HEK293 (cell line): ENCODE data around the gene EEF2.

Source experiments
- CTCF ChIP-seq: fragments of 450-650 bp; formaldehyde crosslinking; IDR thresholded peaks from 2 replicates; pipeline ENCODE4 v1.5.1; 2016; ENCODE audit warnings: missing biosample characterization, missing genetic modification characterization
- TCF7L2 ChIP-seq: IDR thresholded peaks from 2 replicates; pipeline ENCODE4 v1.6.1; 2011; ENCODE audit warnings: low read depth, mild to moderate bottlenecking, inconsistent platforms, low read length, moderate library complexity, borderline replicate concordance
- ZEB2 ChIP-seq: fragments of 450-650 bp; formaldehyde crosslinking; IDR thresholded peaks from 2 replicates; pipeline ENCODE4 v1.5.1; 2016; ENCODE audit warnings: missing biosample characterization, missing genetic modification characterization
- ZFP41 ChIP-seq: fragments of 450-650 bp; formaldehyde crosslinking; IDR thresholded peaks from 2 replicates; pipeline ENCODE4 v1.5.1; 2016; ENCODE audit warnings: missing biosample characterization, missing genetic modification characterization, borderline replicate concordance
- ZNF37A ChIP-seq: fragments of 450-650 bp; IDR thresholded peaks from 2 replicates; pipeline ENCODE4 v1.5.1; 2018; ENCODE audit warnings: missing biosample characterization, missing genetic modification characterization
- ZNF391 ChIP-seq: fragments of 450-650 bp; formaldehyde crosslinking; IDR thresholded peaks from 2 replicates; pipeline ENCODE4 v1.5.1; 2016; ENCODE audit warnings: low read depth, missing biosample characterization, missing genetic modification characterization, borderline replicate concordance
- ZNF560 ChIP-seq: fragments of 450-650 bp; formaldehyde crosslinking; IDR thresholded peaks from 2 replicates; pipeline ENCODE4 v1.5.1; 2017; ENCODE audit warnings: missing biosample characterization, missing genetic modification characterization, borderline replicate concordance
- ZNF776 ChIP-seq: fragments of 450-650 bp; formaldehyde crosslinking; IDR thresholded peaks from 2 replicates; pipeline ENCODE4 v1.5.0; 2017; ENCODE audit warnings: missing biosample characterization, missing genetic modification characterization, borderline replicate concordance
- ZNF777 ChIP-seq: fragments of 450-650 bp; formaldehyde crosslinking; IDR thresholded peaks from 2 replicates; pipeline ENCODE4 v1.5.1; 2017; ENCODE audit warnings: missing biosample characterization, missing genetic modification characterization, borderline replicate concordance

GRCh38 chr19:3961007-3961406 lies 24.3 kb downstream of the EEF2 start:
- TF ChIP-seq CTCF: no peak
- no peak for TF ChIP-seq ZNF37A (tag by site-specific recombination)
- no peak for TF ChIP-seq ZFP41
- no peak for TF ChIP-seq ZNF391 (tag by site-specific recombination)
- TF ChIP-seq ZEB2 (tag by site-specific recombination): no peak
- TF ChIP-seq ZNF777: no peak
- TF ChIP-seq ZNF776: no peak
- TF ChIP-seq TCF7L2: no peak
- no peak for TF ChIP-seq ZNF560 (tag by site-specific recombination)
